H1 (cell line): ENCODE measurements around the gene CTSH. TPM values are rescaled to one million over a fixed set of nuclear protein-coding genes. Genes with fewer than 3 reads are reported as not detected.

Experiments used
- CTCF ChIA-PET: fragments of 300-600 bp; sonication (Branson Sonifier 250); formaldehyde crosslinking; loops from one replicate; lab custom pipeline; 2021; ENCODE audit not compliant: partially characterized antibody; lab: Charles Lee
- POLR2A ChIA-PET: fragments of 300-600 bp; sonication (Branson Sonifier 250); formaldehyde crosslinking; loops from one replicate; lab custom pipeline; 2021; ENCODE audit warnings: inconsistent platforms; ENCODE audit not compliant: partially characterized antibody; lab: Charles Lee
- DNase-seq, 2 experiments: peaks; one replicate each; pipeline versions ENCODE4 v3.0.0 to v3.0.0-alpha.2; 2010 to 2022; ENCODE audit warnings: low spot score in 2 of 2, low read depth in 1 of 2, mixed read lengths in 1 of 2
- FAIRE-seq: peaks from 2 replicates; lab custom pipeline; 2011; peaks lifted over from hg19 to GRCh38; lab: Jason Lieb, UNC
- H2AFZ ChIP-seq: 2 replicates; pipeline ENCODE4 v1.8.1; 2012; ENCODE audit warnings: low read length, inconsistent platforms
- H2AK5ac ChIP-seq: 2 replicates; pipeline ENCODE4 v1.6.1; 2013; ENCODE audit warnings: low read depth, low read length
- H2BK120ac ChIP-seq: replicated peaks from 2 replicates; pipeline ENCODE3; 2013; ENCODE audit warnings: low read depth, low read length, inconsistent platforms
- H2BK12ac ChIP-seq: 2 replicates; pipeline ENCODE4 v1.6.1; 2013; ENCODE audit warnings: low read depth, low read length
- H2BK15ac ChIP-seq: 2 replicates; pipeline ENCODE4 v1.6.1; 2013; ENCODE audit warnings: low read length
- H2BK20ac ChIP-seq: 2 replicates; pipeline ENCODE4 v1.6.1; 2013; ENCODE audit warnings: low read length
- H2BK5ac ChIP-seq: 2 replicates; pipeline ENCODE4 v1.6.1; 2013; ENCODE audit warnings: low read depth, low read length
- H3K14ac ChIP-seq: 2 replicates; pipeline ENCODE4 v1.6.1; 2013; ENCODE audit warnings: inconsistent platforms; ENCODE audit not compliant: insufficient read length
- H3K18ac ChIP-seq: 2 replicates; pipeline ENCODE4 v1.6.1; 2013; ENCODE audit warnings: low read length; ENCODE audit errors: extremely low read depth
- H3K23ac ChIP-seq: 2 replicates; pipeline ENCODE4 v1.6.1; 2013; ENCODE audit warnings: inconsistent platforms; ENCODE audit not compliant: insufficient read length
- H3K23me2 ChIP-seq: 2 replicates; pipeline ENCODE4 v1.6.1; 2013; ENCODE audit warnings: low read depth, low read length
- H3K27ac ChIP-seq: 2 replicates; pipeline ENCODE4 v1.6.1; 2011; ENCODE audit warnings: low read depth, low read length, inconsistent platforms
- H3K27me3 ChIP-seq, 4 experiments: replicated peaks in 1 of 4; 1 replicate in 1 of 4; 2 replicates in 3 of 4; pipeline versions ENCODE4 v1.6.1 to v1.8.1; 2011 to 2013; ENCODE audit warnings: low read length in 3 of 4, mild to moderate bottlenecking in 3 of 4, inconsistent platforms in 2 of 4, mixed read lengths in 2 of 4, moderate library complexity in 1 of 4; ENCODE audit not compliant: control insufficient read depth in 3 of 4, insufficient read depth in 3 of 4; ENCODE audit errors: extremely low read depth in 1 of 4
- H3K36me3 ChIP-seq, 4 experiments: 2 replicates each; pipeline versions ENCODE4 v1.6.1 to v1.8.1; 2011 to 2013; ENCODE audit warnings: mild to moderate bottlenecking in 4 of 4, low read length in 3 of 4, moderate library complexity in 2 of 4, control low read depth in 1 of 4, inconsistent platforms in 1 of 4; ENCODE audit not compliant: insufficient read depth in 4 of 4, control insufficient read depth in 2 of 4
- H3K4ac ChIP-seq: replicated peaks from 2 replicates; pipeline ENCODE3; 2013; ENCODE audit warnings: low read length, low read depth, mixed read lengths, inconsistent platforms; ENCODE audit not compliant: insufficient read length
- H3K4me1 ChIP-seq, 4 experiments: replicated peaks in 1 of 4; 1 replicate in 1 of 4; 2 replicates in 3 of 4; pipeline versions ENCODE4 v1.6.1 to v1.8.1; 2011 to 2013; ENCODE audit warnings: low read length in 3 of 4, inconsistent platforms in 2 of 4, mixed read lengths in 1 of 4; ENCODE audit not compliant: insufficient read depth in 4 of 4, control insufficient read depth in 3 of 4
- H3K4me2 ChIP-seq, 2 experiments: 2 replicates each; pipeline versions ENCODE4 v1.6.1 to v1.8.1; 2011 to 2013; ENCODE audit warnings: low read depth in 2 of 2, low read length in 2 of 2, control low read depth in 1 of 2, inconsistent platforms in 1 of 2, mild to moderate bottlenecking in 1 of 2; ENCODE audit not compliant: insufficient read depth in 1 of 2
- H3K4me3 ChIP-seq, 4 experiments: fragments of 200-600, 300-600 bp in 1 of 4; sonication (generic), shearing (Covaris generic), sonication (Bioruptor Twin) in 1 of 4; 2 replicates each; pipeline versions ENCODE4 v1.5.1 to v1.8.1; 2011 to 2016; ENCODE audit warnings: low read length in 4 of 4, low read depth in 3 of 4, control low read depth in 2 of 4, inconsistent platforms in 2 of 4, mild to moderate bottlenecking in 2 of 4, mixed read lengths in 1 of 4, moderate library complexity in 1 of 4; ENCODE audit not compliant: insufficient read depth in 2 of 4; ENCODE audit errors: extremely low read depth in 1 of 4
- H3K56ac ChIP-seq: replicated peaks from 2 replicates; pipeline ENCODE3; 2013; ENCODE audit warnings: low read depth, mild to moderate bottlenecking, mixed read lengths, low read length, inconsistent platforms; ENCODE audit not compliant: insufficient read length
- H3K79me1 ChIP-seq: 2 replicates; pipeline ENCODE4 v1.6.1; 2013; ENCODE audit warnings: low read depth, low read length, control low read depth
- H3K79me2 ChIP-seq, 2 experiments: 2 replicates each; pipeline versions ENCODE4 v1.6.1 to v1.8.1; 2012 to 2013; ENCODE audit warnings: low read length in 2 of 2, mild to moderate bottlenecking in 2 of 2, inconsistent platforms in 1 of 2; ENCODE audit not compliant: insufficient read depth in 2 of 2, control insufficient read depth in 1 of 2
- H3K9ac ChIP-seq, 4 experiments: replicated peaks in 1 of 4; 1 replicate in 1 of 4; 2 replicates in 3 of 4; pipeline versions ENCODE4 v1.6.1 to v1.8.1; 2011 to 2013; ENCODE audit warnings: low read depth in 3 of 4, low read length in 3 of 4, control low read depth in 2 of 4, mild to moderate bottlenecking in 2 of 4, moderate library complexity in 2 of 4, inconsistent platforms in 1 of 4; ENCODE audit errors: extremely low read depth in 1 of 4
- H3K9me3 ChIP-seq, 2 experiments: 2 replicates each; pipeline versions ENCODE4 v1.6.1 to v1.8.1; 2012 to 2013; ENCODE audit warnings: mild to moderate bottlenecking in 2 of 2, moderate library complexity in 2 of 2, control low read depth in 1 of 2, inconsistent platforms in 1 of 2, low read depth in 1 of 2, low read length in 1 of 2, mixed read lengths in 1 of 2; ENCODE audit not compliant: insufficient read depth in 2 of 2
- H4K20me1 ChIP-seq, 2 experiments: replicated peaks in 1 of 2; 2 replicates each; pipeline versions ENCODE3 to v1.8.1; 2011 to 2013; ENCODE audit warnings: inconsistent platforms in 2 of 2, low read length in 2 of 2, mild to moderate bottlenecking in 1 of 2; ENCODE audit not compliant: insufficient read depth in 2 of 2, control insufficient read depth in 1 of 2
- H4K5ac ChIP-seq: 2 replicates; pipeline ENCODE4 v1.6.1; 2013; ENCODE audit warnings: low read length, low read depth, mixed read lengths, inconsistent platforms; ENCODE audit not compliant: insufficient read length
- H4K8ac ChIP-seq: 2 replicates; pipeline ENCODE4 v1.8.0; 2013; ENCODE audit warnings: mild to moderate bottlenecking, moderate library complexity, low read length, inconsistent platforms; ENCODE audit not compliant: insufficient read depth; ENCODE audit errors: extremely low read depth
- H4K91ac ChIP-seq: replicated peaks from 2 replicates; pipeline ENCODE3; 2013; ENCODE audit warnings: low read length, mixed read lengths, inconsistent platforms; ENCODE audit not compliant: insufficient read length
- CTBP2 ChIP-seq: IDR thresholded peaks from 2 replicates; pipeline ENCODE4 v1.7.0; 2011; ENCODE audit warnings: borderline replicate concordance, mild to moderate bottlenecking, moderate library complexity, mixed read lengths, low read length; ENCODE audit not compliant: insufficient read depth, insufficient read length
- JUN ChIP-seq: IDR thresholded peaks from 2 replicates; pipeline ENCODE4 v1.6.1; 2011; ENCODE audit warnings: low read depth, mild to moderate bottlenecking, improper control_type of control experiment, low read length
- PHF8 ChIP-seq: fragments of 200-600 bp; sonication (generic); conservative IDR thresholded peaks from 2 replicates; pipeline ENCODE4 v1.7.1; 2012; ENCODE audit warnings: low read depth, mild to moderate bottlenecking, inconsistent platforms, low read length, moderate library complexity
- RBBP5 ChIP-seq: IDR thresholded peaks from 2 replicates; pipeline ENCODE4 v1.7.1; 2012; ENCODE audit warnings: low read depth, mild to moderate bottlenecking, inconsistent platforms, low read length, moderate library complexity, borderline replicate concordance
- polyA plus RNA-seq, 7 experiments: library from polyadenylated mRNA; depleted of rRNA in 3 of 7; stranded (reverse) in 5 of 7; unstranded in 2 of 7; fragments of >200 nt in 5 of 7; fragments of 200-250 nt in 2 of 7; gene quantifications; 1 replicate in 5 of 7; 2 replicates in 1 of 7; 4 replicates in 1 of 7; pipeline versions ENCODE4 v1.2.1 to v1.2.3, GENCODE V29; 2011 to 2013; ENCODE audit warnings: missing spikeins in 2 of 7, mixed read lengths in 2 of 7
- total RNA-seq: library from RNA; stranded (reverse); fragmentation: NEBNext Ultra II Directional; extraction: Animal tissue kit (Norgen Biotek cat#: 25700); gene quantifications from 2 replicates; pipeline ENCODE4 v1.2.1, GENCODE V29; 2021
- TF ChIP-seq, protein P1 (sequence below): IDR thresholded peaks from 2 replicates; pipeline ENCODE4 v1.6.1; 2012; ENCODE audit warnings: inconsistent platforms

Gene CTSH
- total and polyA plus RNA-seq, 2 of the 8 experiments (the other 6 are each of a cell fraction or from before 2014, with no cell fraction given) = 34.0 to 36.8 TPM

DNA sequence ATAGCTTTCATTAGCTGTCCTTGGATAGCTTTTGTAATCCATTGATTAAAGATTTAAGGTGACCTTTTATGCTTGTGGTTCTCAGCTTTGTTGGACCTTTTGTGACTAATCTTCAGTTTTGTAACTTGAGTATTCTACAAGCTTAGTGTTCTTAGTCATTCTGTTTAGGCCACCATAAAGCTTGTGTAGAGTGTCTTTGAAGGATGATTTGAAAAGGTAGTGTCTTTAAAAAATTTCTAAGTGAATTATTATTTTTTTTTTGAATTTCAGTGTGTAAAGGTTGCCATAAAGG lies 64.7 kb downstream of the CTSH start:
- no peak overlapping the region for H3K9ac ChIP-seq

More for the DNA sequence above, 64.7 kb downstream of the CTSH start:
- Histone ChIP-seq H4K20me1 (peaks cover 31 to 47% of the 10 kb centered on the region in 2 experiments), H3K36me3 (peaks cover 3 to 55% (median 20%) of the 10 kb centered on the region in 4 experiments; a peak in 7 of 8 replicates), H3K56ac (no peak overlapping the region), H2BK12ac (no peak overlapping the region), H3K14ac (no peak overlapping the region), H3K27me3 (no peaks in the 10 kb centered on the region), H4K5ac (no peak overlapping the region), H3K4me3 (no peak overlapping the region), H4K8ac (no peak overlapping the region), H2BK15ac (no peak overlapping the region), H2BK5ac (no peak overlapping the region), H3K79me1 (no peaks in the 10 kb centered on the region), H3K79me2 (peaks cover 68 to 100% of the 10 kb centered on the region in 2 experiments), H3K9me3 (no peaks in the 10 kb centered on the region), H3K23ac (no peak overlapping the region), H2AFZ (no peak overlapping the region), H3K23me2 (no peaks in the 10 kb centered on the region), H3K4ac (no peak overlapping the region), H4K91ac (no peak overlapping the region), H2BK20ac (no peak overlapping the region), H2AK5ac (no peak overlapping the region), H3K18ac (no peak overlapping the region), H2BK120ac (no peak overlapping the region), H3K4me2 (no peak overlapping the region), H3K4me1 (peaks cover 1 to 8% (median 6%) of the 10 kb centered on the region in 4 experiments; a peak in 3 of 7 replicates), H3K27ac (no peak overlapping the region)
- FAIRE-seq = no peak
- POLR2A ChIA-PET = interaction anchor here (0.6 to 2.3 kb wide), 7 partner anchors 7 to 49 kb away, joined by 3 to 14 read pairs (median 3); partner anchors contain the start of gene MORF4L1
- no peak for DNase-seq
- TF ChIP-seq CTBP2 (no peak), RBBP5 (no peak), PHF8 (no peak), JUN (no peak)
- TF ChIP-seq, protein P1, sequence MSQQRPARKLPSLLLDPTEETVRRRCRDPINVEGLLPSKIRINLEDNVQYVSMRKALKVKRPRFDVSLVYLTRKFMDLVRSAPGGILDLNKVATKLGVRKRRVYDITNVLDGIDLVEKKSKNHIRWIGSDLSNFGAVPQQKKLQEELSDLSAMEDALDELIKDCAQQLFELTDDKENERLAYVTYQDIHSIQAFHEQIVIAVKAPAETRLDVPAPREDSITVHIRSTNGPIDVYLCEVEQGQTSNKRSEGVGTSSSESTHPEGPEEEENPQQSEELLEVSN = no peak
- CTCF ChIA-PET = interaction anchor here (0.7 to 1.8 kb wide), 8 partner anchors 9 to 1948 kb away, joined by 3 to 6 read pairs (median 4); partner anchors contain the start of gene ADAMTS7
